Activated T-cell treated with anti-CD3 and anti-CD28 coated beads, Interleukin-2, amount 50 U/mL, for 1 hour (primary cell): ENCODE results near the gene KRTAP20-2.

Source experiments
- DNase-seq: peaks from one replicate; pipeline ENCODE4 v3.0.0-alpha.2; 2020

The KRTAP20-2 gene

GRCh38 chr21:30676737-30677136 is 41.7 kb downstream of the KRTAP20-2 start:
- no peak for DNase-seq

GRCh38 chr21:30680586-30680985 is 45.6 kb downstream of the KRTAP20-2 start:
- DNase-seq: no peak

GRCh38 chr21:30684506-30684905 is 49.5 kb downstream of the KRTAP20-2 start:
- DNase-seq: no peak
